ENCODE results near the gene MBNL1.

The MBNL1 gene

DNA sequence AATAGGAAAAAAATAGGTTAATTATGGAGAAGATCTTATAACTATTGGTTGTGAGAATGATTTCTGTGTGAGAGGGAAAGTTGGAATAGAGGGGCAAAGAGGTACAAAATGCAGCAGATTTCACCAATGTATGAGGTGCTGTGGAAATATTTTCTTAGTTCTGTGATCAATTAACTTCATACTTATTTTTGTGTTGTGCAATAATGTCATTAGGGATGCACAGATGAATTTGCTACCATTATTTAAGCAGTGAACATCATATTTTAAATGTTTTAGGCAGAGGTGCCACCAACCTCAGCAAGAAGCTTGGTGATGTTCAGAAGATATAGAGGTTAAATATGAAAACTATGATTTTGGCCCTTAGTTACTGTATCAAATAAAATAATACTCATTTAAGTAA lies 21.6 kb downstream of the MBNL1 start:
- no peak for TF ChIP-seq POLR2A (IDR thresholded peaks at IDR 0.05; ENCODE audit: low read depth, low read length)
- no peak for TF ChIP-seq POLR2AphosphoS5 (IDR thresholded peaks at IDR 0.05; ENCODE audit: low read depth, low read length)
- TF ChIP-seq PAX5 (IDR thresholded peaks at IDR 0.05; ENCODE audit: insufficient read depth, low read length, severe bottlenecking): no peak
- no peak for TF ChIP-seq SPI1 (IDR thresholded peaks at IDR 0.05; ENCODE audit: low read depth, low read length)
- no peak for TF ChIP-seq TAF1 (IDR thresholded peaks at IDR 0.05; ENCODE audit: low read depth, low read length)
- TF ChIP-seq POU2F2 (IDR thresholded peaks at IDR 0.05; ENCODE audit: low read depth, low read length): no peak
- FAIRE-seq (no peak), DNase-seq (ENCODE audit: insufficient read length, low spot score) (no peak)

DNA sequence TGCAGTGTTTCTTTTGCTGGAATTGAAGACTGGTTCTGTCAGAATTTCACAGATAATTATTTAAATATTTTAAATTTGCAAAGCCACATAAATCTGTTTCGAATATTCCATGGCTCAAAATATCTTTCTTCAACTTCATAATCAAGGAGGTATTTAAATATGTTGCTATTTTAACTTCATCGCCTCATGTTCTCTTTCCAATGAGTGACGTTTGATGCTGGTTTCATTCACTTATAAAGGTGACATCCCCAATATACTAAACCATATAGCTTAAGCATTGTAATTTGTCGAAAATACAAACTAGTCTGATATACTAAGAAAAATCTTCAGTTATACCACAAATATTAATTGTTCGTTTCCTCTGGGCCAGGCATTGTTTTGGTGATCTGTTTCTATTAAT lies 22.5 kb downstream of the MBNL1 start:
- TF ChIP-seq POU2F2 (IDR thresholded peaks at IDR 0.05; ENCODE audit: low read depth, low read length) (no peak), SPI1 (IDR thresholded peaks at IDR 0.05; ENCODE audit: low read depth, low read length) (no peak), POLR2AphosphoS5 (IDR thresholded peaks at IDR 0.05; ENCODE audit: low read depth, low read length) (no peak), TAF1 (IDR thresholded peaks at IDR 0.05; ENCODE audit: low read depth, low read length) (no peak), PAX5 (IDR thresholded peaks at IDR 0.05; ENCODE audit: insufficient read depth, low read length, severe bottlenecking) (no peak), POLR2A (IDR thresholded peaks at IDR 0.05; ENCODE audit: low read depth, low read length) (no peak)
- FAIRE-seq (no peak), DNase-seq (ENCODE audit: insufficient read length, low spot score) (no peak)

DNA sequence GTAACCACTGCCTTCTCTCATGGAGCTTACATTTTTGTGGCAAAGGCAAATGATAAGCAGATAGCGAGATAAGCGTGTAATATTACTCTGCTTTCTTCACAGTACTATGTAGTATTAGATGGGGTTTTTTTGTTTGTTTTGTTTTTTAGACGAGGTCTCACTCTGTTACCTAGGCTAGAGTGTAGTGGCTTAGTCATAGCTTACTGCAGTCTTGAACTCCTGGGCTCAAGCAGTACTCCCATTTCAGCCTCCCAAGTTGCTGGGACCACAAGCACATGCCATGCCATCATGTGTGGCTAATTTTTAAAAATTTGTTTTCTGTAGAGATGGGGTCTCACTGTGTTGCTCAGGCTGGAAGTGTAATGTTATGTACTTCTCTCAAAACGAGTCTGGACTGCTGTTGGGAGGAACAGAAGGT lies 22.9 kb downstream of the MBNL1 start:
- TF ChIP-seq SPI1 (IDR thresholded peaks at IDR 0.05; ENCODE audit: low read depth, low read length): no peak
- no peak for TF ChIP-seq POLR2AphosphoS5 (IDR thresholded peaks at IDR 0.05; ENCODE audit: low read depth, low read length)
- no peak for TF ChIP-seq POU2F2 (IDR thresholded peaks at IDR 0.05; ENCODE audit: low read depth, low read length)
- no peak for TF ChIP-seq POLR2A (IDR thresholded peaks at IDR 0.05; ENCODE audit: low read depth, low read length)
- no peak for TF ChIP-seq TAF1 (IDR thresholded peaks at IDR 0.05; ENCODE audit: low read depth, low read length)
- no peak for TF ChIP-seq PAX5 (IDR thresholded peaks at IDR 0.05; ENCODE audit: insufficient read depth, low read length, severe bottlenecking)
- DNase-seq (ENCODE audit: insufficient read length, low spot score) (no peak), FAIRE-seq (no peak)

DNA sequence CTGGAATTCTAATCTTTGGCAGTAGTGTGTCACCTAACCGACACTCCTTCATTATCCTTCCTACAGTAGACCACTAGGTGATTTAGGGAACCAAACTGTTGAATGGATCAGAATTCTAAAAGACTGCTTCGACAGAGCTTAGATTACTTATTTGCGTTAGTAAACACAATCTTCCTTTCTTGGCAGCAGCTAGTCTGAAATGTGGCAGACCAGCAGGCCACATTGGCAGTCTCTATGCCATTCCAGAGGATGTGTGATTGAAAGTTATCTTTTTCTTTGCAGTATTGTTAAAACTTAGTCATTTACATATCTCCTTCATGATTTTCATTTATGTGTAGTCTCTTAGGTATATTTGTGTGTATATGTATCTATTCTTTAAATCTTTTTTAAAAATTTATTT lies 23.6 kb downstream of the MBNL1 start:
- DNase-seq (ENCODE audit: insufficient read length, low spot score): no peak
- peak; percentile 84 for FAIRE-seq
- TF ChIP-seq POU2F2 (IDR thresholded peaks at IDR 0.05; ENCODE audit: low read depth, low read length): no peak
- no peak for TF ChIP-seq PAX5 (IDR thresholded peaks at IDR 0.05; ENCODE audit: insufficient read depth, low read length, severe bottlenecking)
- no peak for TF ChIP-seq SPI1 (IDR thresholded peaks at IDR 0.05; ENCODE audit: low read depth, low read length)
- no peak for TF ChIP-seq TAF1 (IDR thresholded peaks at IDR 0.05; ENCODE audit: low read depth, low read length)
- TF ChIP-seq POLR2A (IDR thresholded peaks at IDR 0.05; ENCODE audit: low read depth, low read length): no peak
- TF ChIP-seq POLR2AphosphoS5 (IDR thresholded peaks at IDR 0.05; ENCODE audit: low read depth, low read length): no peak

DNA sequence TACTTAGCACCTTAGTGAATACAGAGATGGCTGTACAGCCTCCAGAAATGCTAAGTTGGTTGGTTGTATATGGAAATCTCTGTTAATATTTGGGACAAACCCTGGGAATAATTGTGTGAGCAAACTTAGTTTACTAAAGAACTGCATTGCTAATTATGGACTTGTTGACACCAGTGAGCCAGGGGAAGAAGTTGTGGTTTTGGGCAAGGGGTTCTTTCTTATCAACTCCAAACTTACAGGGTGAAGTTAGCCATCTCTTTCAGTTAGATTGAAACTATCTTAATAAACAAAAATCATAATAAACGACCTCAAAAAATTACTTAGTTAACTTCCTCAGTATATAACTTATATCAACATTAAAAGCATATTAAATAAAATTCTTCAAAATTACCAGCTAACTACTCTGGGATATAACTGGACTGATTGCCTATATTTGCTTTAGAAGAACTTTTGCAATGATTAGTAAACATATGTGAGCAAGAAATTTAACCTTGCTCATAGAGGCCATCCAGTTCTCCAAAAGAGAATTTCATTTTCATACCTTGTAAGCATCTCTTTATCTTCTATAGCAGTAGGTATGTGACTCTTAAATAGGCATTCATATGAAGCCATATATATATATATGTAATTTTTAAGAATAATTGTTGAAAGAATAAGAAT lies 24.7 kb downstream of the MBNL1 start:
- DNase-seq (ENCODE audit: insufficient read length, low spot score) (no peak), FAIRE-seq (no peak)
- no peak for TF ChIP-seq TAF1 (IDR thresholded peaks at IDR 0.05; ENCODE audit: low read depth, low read length)
- no peak for TF ChIP-seq POU2F2 (IDR thresholded peaks at IDR 0.05; ENCODE audit: low read depth, low read length)
- TF ChIP-seq SPI1 (IDR thresholded peaks at IDR 0.05; ENCODE audit: low read depth, low read length): no peak
- no peak for TF ChIP-seq POLR2A (IDR thresholded peaks at IDR 0.05; ENCODE audit: low read depth, low read length)
- no peak for TF ChIP-seq PAX5 (IDR thresholded peaks at IDR 0.05; ENCODE audit: insufficient read depth, low read length, severe bottlenecking)
- no peak for TF ChIP-seq POLR2AphosphoS5 (IDR thresholded peaks at IDR 0.05; ENCODE audit: low read depth, low read length)

DNA sequence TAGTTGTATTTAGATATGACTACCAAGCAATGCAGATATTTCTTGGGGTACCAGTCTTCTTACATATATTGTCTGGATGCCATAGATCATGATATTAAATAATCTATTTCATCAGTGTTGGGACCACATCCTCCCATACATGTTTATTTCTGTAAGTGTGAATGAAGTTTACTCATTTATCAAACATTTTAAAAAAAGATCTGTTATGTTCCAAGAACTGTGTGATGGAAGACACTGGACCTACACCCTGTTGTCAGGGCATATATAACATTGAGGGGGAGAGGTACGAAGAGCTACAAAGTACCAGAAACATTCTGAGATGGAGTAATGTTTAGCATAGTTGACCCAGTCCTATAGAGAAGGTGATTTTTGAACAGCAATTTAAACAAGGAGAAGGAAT lies 26.6 kb downstream of the MBNL1 start:
- DNase-seq (ENCODE audit: insufficient read length, low spot score): no peak
- no peak for TF ChIP-seq PAX5 (IDR thresholded peaks at IDR 0.05; ENCODE audit: insufficient read depth, low read length, severe bottlenecking)
- no peak for TF ChIP-seq POU2F2 (IDR thresholded peaks at IDR 0.05; ENCODE audit: low read depth, low read length)
- no peak for TF ChIP-seq POLR2AphosphoS5 (IDR thresholded peaks at IDR 0.05; ENCODE audit: low read depth, low read length)
- TF ChIP-seq SPI1 (IDR thresholded peaks at IDR 0.05; ENCODE audit: low read depth, low read length): no peak
- TF ChIP-seq POLR2A (IDR thresholded peaks at IDR 0.05; ENCODE audit: low read depth, low read length): no peak
- no peak for TF ChIP-seq TAF1 (IDR thresholded peaks at IDR 0.05; ENCODE audit: low read depth, low read length)
- FAIRE-seq: peak; percentile 16

DNA sequence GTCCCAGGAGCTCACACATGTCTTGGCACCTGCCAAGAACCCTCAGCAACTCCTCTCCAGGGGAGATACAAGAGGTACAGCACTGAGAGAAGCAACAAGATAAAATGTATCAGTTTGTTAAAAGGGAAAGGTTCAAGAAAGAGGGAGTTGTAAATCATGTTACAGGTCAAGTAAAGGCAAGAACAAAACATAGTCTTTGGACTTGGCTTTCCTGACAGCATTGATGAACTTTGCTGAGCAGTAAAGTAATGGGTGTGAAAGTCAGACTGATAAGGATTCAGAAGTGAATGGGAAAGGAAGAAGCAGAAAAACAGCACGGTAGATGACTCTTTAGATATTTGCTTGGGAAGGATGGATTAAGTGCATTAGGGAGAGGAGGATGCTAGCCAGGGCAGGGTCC lies 27.1 kb downstream of the MBNL1 start:
- no peak for FAIRE-seq

DNA sequence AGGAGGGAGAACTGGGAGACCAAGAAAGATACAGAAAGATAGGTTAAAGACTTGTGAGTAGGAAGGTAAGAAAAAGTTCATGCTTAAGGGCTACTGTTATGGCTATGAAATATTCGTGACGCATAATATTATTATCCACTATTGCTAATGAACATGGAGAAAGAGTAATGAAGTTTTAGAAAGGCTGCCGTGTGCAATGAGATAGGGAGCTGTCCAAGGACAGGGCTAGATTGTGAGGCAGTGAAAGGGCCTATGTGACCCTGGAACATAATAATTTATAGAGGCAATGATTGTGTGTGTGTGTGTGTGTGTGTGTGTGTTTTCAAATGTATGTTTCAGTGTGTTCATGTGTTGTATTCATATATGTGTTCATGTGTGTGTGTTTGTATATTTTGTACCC lies 27.7 kb downstream of the MBNL1 start:
- no peak for DNase-seq (ENCODE audit: insufficient read length, low spot score)
- FAIRE-seq: no peak
- no peak for TF ChIP-seq SPI1 (IDR thresholded peaks at IDR 0.05; ENCODE audit: low read depth, low read length)
- TF ChIP-seq POU2F2 (IDR thresholded peaks at IDR 0.05; ENCODE audit: low read depth, low read length): no peak
- TF ChIP-seq PAX5 (IDR thresholded peaks at IDR 0.05; ENCODE audit: insufficient read depth, low read length, severe bottlenecking): no peak
- TF ChIP-seq POLR2AphosphoS5 (IDR thresholded peaks at IDR 0.05; ENCODE audit: low read depth, low read length): no peak
- no peak for TF ChIP-seq POLR2A (IDR thresholded peaks at IDR 0.05; ENCODE audit: low read depth, low read length)
- TF ChIP-seq TAF1 (IDR thresholded peaks at IDR 0.05; ENCODE audit: low read depth, low read length): no peak

More for the DNA sequence above, 27.1 kb downstream of the MBNL1 start:
- TF ChIP-seq PAX5 (IDR thresholded peaks at IDR 0.05; ENCODE audit: insufficient read depth, low read length, severe bottlenecking) (no peak), POLR2A (IDR thresholded peaks at IDR 0.05; ENCODE audit: low read depth, low read length) (no peak), POLR2AphosphoS5 (IDR thresholded peaks at IDR 0.05; ENCODE audit: low read depth, low read length) (no peak), POU2F2 (IDR thresholded peaks at IDR 0.05; ENCODE audit: low read depth, low read length) (no peak), TAF1 (IDR thresholded peaks at IDR 0.05; ENCODE audit: low read depth, low read length) (no peak), SPI1 (IDR thresholded peaks at IDR 0.05; ENCODE audit: low read depth, low read length) (no peak)
- no peak for DNase-seq (ENCODE audit: insufficient read length, low spot score)

DNA sequence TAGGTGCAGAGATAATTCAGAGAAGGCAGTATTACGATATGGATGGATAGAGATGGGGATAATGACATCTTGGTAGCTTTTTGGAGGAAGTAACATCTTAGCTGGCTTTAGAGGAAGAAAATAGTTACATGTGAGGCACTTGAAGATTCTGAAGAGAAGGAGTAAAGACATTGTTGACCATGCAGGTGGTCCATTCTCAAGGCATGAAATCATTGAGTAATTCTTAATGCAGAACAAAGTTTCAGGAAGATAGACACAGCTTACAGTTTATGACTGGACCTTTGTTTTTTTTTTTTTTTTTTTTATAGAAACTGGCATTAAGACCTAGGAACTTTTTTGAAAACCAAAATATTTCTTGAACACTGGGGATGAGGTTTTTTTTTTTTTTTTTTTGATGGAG lies 28.2 kb downstream of the MBNL1 start:
- no peak for FAIRE-seq

More for the DNA sequence above, 28.2 kb downstream of the MBNL1 start:
- no peak for DNase-seq (ENCODE audit: insufficient read length, low spot score)
- no peak for TF ChIP-seq TAF1 (IDR thresholded peaks at IDR 0.05; ENCODE audit: low read depth, low read length)
- no peak for TF ChIP-seq POLR2AphosphoS5 (IDR thresholded peaks at IDR 0.05; ENCODE audit: low read depth, low read length)
- no peak for TF ChIP-seq SPI1 (IDR thresholded peaks at IDR 0.05; ENCODE audit: low read depth, low read length)
- no peak for TF ChIP-seq PAX5 (IDR thresholded peaks at IDR 0.05; ENCODE audit: insufficient read depth, low read length, severe bottlenecking)
- TF ChIP-seq POLR2A (IDR thresholded peaks at IDR 0.05; ENCODE audit: low read depth, low read length): no peak
- TF ChIP-seq POU2F2 (IDR thresholded peaks at IDR 0.05; ENCODE audit: low read depth, low read length): no peak

Data from GM12891 (cell line).